ENCODE results near the gene KIAA0232.

- TF ChIP-seq CTCF (IDR thresholded peaks at IDR 0.05; ENCODE audit: low read depth, low read length), result no peak
- TF ChIP-seq EZH2phosphoT487 (IDR thresholded peaks at IDR 0.05; ENCODE audit: low read depth), result no peak
These were observed 35.1 kb upstream of the KIAA0232 start for GRCh38 chr4:6747294-6748051.

Measured in OCI-LY3 (cell line).